T-helper 1 cell (primary cell): Measurements from ENCODE around the gene ODAM.
"Not testable (repeated sequence)": the region's sequence is repeated elsewhere in the genome, so short reads cannot be mapped to it uniquely, and the experiment has no call there.

ENCODE experiments used
- DNase-seq, 5 donors: peaks; one replicate each; pipeline ENCODE4 v3.0.0-alpha.2; 2012 to 2020

ODAM gene

DNA sequence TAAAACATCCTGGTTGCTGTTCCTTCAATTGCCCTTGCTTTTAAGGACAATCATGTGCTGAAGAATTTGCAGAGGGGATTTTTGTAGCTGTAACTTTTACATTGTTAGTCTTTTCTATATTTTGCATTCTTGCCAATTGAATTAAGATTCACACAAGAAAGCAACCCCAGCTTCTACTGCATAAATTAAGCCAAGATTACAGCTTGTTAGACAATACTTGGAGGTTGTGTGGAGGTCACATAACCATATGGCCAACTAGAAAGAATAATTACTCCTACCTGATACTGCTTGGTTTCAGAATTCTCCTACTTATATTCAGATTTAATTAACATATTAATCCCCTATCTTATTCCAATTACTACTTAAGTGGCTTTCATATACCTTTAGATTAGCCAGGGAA lies 26.3 kb downstream of the ODAM start:
- not testable (repeated sequence) for DNase-seq

GRCh38 chr4:70225824-70226223 lies 30.3 kb downstream of the ODAM start, which contains the start of gene FDCSP:
Gene FDCSP (plus strand): TSS chr4:70226124. CDS start chr4:70231195, 5,071 bp downstream.
- no peak for DNase-seq

DNA sequence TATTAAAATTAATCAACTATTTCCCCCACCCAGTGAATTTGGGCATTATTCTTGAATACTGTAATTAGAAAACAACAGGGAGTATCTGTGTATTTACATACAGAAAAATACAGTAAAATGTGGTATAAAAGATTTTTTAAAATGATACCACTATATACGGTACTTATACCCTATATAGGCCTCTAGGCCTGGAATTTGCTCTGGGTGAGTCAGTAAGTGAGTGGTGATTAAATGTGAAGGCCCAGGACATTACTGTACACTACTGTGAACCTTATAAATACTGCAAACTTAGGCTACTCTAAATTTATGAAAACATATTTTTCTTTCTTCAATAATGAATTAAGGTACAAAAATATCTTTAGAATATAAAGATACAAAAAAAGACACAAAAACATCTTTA lies 40.6 kb downstream of the ODAM start:
- DNase-seq, result no peak

- no peak for DNase-seq
Observed at GRCh38 chr4:70239131-70239883, 43.8 kb downstream of the ODAM start.

- no peak for DNase-seq
Observed at GRCh38 chr4:70239884-70240591, 44.5 kb downstream of the ODAM start.

DNA sequence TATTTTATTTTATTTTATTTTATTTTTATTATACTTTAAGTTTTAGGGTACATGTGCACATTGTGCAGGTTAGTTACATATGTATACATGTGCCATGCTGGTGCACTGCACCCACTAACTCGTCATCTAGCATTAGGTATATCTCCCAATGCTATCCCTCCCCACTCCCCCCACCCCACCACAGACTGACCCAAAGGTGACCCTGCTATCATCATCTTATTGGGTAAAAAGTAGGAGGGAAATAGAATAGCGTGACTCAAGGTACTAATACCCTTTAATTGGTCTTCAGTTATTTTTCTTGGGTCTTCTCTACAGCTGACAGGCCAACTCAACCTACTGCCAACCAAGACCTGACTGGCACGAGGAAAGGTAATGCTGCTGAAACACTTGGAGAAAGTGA lies 46.8 kb downstream of the ODAM start, which contains the start of gene CSN3:
Gene CSN3 (plus strand): TSS at position 301 of the 400 bp plus-strand sequence. CDS start 2,223 bp downstream, outside the sequence.
- not testable (repeated sequence) for DNase-seq

DNA sequence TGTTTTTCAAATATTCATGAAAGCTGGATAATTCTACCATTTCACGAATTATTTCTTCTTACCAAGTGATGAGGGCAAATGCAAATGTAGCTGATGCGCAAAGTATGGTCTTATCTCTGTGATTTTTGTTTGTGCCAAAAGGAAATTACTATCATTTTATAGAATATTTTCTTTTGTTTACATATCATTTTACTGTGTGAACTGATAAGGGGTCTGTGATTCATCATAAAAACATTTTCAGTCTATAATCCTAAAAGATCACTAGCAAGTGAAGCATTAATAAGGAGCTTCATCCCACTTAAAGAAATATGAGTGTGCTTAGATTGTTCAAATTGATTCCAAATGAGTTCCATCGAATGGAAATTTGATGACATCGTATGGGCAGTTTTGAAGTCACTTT lies 47.6 kb downstream of the ODAM start:
- DNase-seq, result no peak

- DNase-seq, result no peak
Observed at GRCh38 chr4:70251250-70251944, 55.9 kb downstream of the ODAM start.

- no peak for DNase-seq
Observed at GRCh38 chr4:70251945-70252277, 56.4 kb downstream of the ODAM start.
